ENCODE data around the gene CELA1.

DNA sequence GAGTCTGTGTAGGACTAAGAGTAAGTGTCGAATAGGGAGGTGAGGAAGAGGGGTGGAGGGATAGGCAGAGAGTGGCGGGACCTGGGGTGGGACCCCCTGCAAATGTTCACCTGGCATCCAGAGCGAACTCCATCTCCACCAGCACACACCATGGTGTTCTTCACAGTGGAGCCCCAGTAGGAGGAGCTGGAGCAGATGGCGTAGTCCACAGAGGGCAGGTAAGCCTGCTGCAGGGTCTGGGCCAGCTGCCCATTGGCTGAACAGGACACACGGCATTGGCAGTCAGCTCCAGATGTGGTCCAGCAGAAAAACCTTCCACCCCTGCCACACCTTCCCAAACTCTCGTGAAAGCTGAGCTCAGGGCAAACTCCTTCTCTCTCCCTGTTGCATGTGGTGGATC lies 6.7 kb downstream of the CELA1 start:
- TF ChIP-seq, protein P1, sequence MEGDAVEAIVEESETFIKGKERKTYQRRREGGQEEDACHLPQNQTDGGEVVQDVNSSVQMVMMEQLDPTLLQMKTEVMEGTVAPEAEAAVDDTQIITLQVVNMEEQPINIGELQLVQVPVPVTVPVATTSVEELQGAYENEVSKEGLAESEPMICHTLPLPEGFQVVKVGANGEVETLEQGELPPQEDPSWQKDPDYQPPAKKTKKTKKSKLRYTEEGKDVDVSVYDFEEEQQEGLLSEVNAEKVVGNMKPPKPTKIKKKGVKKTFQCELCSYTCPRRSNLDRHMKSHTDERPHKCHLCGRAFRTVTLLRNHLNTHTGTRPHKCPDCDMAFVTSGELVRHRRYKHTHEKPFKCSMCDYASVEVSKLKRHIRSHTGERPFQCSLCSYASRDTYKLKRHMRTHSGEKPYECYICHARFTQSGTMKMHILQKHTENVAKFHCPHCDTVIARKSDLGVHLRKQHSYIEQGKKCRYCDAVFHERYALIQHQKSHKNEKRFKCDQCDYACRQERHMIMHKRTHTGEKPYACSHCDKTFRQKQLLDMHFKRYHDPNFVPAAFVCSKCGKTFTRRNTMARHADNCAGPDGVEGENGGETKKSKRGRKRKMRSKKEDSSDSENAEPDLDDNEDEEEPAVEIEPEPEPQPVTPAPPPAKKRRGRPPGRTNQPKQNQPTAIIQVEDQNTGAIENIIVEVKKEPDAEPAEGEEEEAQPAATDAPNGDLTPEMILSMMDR (IDR thresholded peaks at IDR 0.05) = no peak
- TF ChIP-seq POLR2A (IDR thresholded peaks at IDR 0.05) = no peak

All from right lobe of liver (tissue), 4 donors.